HepG2 (cell line): Measurements from ENCODE around the gene SMAD7.

ENCODE experiments used
- GTF2F1 ChIP-seq: fragments of 150-350 bp; IDR thresholded peaks from 2 replicates; pipeline ENCODE4 v1.6.1; 2014; ENCODE audit warnings: low read length
- KLF9 ChIP-seq: IDR thresholded peaks from 2 replicates; pipeline ENCODE4 v1.6.1; 2016; ENCODE audit warnings: low read depth
- TCF12 ChIP-seq, 2 experiments: fragments of 450-650 bp in 1 of 2; sonication (generic) in 1 of 2; formaldehyde crosslinking in 1 of 2; IDR thresholded peaks; 2 replicates each; pipeline versions ENCODE4 v1.6.1 to v1.8.0; 2017 to 2022; ENCODE audit warnings: antibody characterized with exemption in 1 of 2, mild to moderate bottlenecking in 1 of 2, missing genetic modification reagents in 1 of 2, moderate library complexity in 1 of 2
- ZBTB3 ChIP-seq: sonication (generic); formaldehyde crosslinking; IDR thresholded peaks from 2 replicates; pipeline ENCODE4 v1.4.0; 2020; ENCODE audit warnings: low read depth, mild to moderate bottlenecking, moderate library complexity, missing genetic modification reagents, borderline replicate concordance
- ZNF318 ChIP-seq: sonication (generic); formaldehyde crosslinking; IDR thresholded peaks from 2 replicates; pipeline ENCODE4 v1.4.0; 2020; ENCODE audit warnings: mild to moderate bottlenecking, missing genetic modification reagents

DNA sequence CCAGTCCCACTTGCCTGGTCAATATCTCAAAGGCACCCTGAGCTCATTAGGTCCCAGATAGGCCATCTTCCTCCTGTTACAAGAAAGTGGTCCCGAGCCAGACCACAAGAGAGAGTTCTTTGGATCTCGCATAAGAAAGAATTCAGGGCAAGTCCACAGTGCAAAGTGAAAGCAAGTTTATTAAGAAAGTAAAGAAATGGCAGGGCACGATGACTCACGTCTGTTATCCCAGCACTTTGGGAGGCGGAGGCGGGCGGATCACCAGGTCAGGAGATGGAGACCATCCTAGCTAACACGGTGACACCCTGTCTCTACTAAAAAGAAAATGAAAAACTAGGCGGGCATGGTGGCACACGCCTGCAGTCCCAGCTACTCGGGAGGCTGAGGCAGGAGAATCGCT is 10.8 kb upstream of the SMAD7 start:
- TF ChIP-seq ZBTB3 (no peak), ZNF318 (CRISPR knock-in tag) (no peak), KLF9 (CRISPR knock-in tag) (no peak), TCF12 (IDR thresholded peaks at IDR 0.05) (no peak), TCF12 (CRISPR knock-in tag; IDR thresholded peaks at IDR 0.05) (no peak), GTF2F1 (no peak)
